ENCODE data around the gene IL5RA.

Gene IL5RA

DNA sequence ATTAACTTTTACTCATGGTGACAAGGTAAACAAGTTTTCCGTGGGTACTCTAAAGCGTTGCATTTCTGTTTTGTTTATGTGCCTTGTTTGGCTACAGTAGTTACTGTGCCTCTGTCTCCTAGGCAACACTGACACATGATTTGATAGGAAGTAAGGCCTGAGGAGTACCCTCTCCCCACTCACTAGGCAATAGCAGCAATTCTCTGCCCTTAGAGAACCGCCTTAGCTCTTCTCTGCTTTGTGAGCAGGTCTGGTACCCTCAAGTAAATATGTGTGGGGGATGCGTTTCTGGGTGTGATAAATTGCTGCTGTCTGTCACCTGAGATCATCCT is at the start of gene IL5RA:
Gene IL5RA, minus strand, starts transcription at position 76 of the 332 bp plus-strand sequence. CDS start 5,390 bp downstream, outside the sequence.
- peak; percentile 26 for DNase-seq

GRCh38 chr3:3157484-3157883 is 47.3 kb upstream of the IL5RA start:
- no peak for DNase-seq

GRCh38 chr3:3154879-3155610 is 44.9 kb upstream of the IL5RA start:
- DNase-seq = no peak

DNA sequence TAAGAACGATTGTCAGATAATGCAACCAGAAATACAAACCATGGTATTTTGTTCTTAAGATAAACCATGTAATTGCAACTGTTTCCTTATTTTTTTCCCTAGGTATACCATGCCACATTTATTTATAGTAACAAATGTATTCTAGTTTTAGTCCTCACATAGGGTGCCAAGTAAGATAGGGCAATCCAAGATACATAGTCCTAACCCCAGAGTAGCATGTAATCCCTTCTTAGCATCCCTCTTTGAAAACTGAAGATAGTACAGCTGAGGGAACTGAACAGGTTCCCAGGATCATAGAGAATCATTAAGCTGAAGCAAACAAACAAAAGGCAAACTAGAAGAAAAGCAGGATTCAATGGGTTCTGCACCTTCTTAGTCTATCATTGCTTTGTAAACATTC is 41.3 kb upstream of the IL5RA start:
- DNase-seq = no peak

DNA sequence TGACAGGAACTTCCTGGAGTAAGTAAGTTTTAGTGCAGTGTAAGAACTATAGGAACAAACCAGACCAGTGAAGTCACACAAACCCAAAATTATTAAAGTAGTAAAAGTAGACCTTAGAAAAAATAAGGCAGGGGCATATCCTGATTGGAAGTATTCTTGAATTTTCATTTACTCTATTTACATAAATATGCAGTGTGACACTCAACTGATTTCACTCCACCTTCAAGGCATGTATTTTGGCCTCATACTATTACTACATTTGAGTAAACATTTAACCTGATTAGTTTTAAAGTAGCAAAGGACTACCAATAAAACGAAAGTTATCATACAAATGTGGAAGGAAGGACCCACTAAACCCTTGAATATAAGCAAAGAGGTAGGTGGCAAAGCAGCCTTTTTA is 39.4 kb upstream of the IL5RA start:
- DNase-seq = no peak

- DNase-seq = no peak
Measured at GRCh38 chr3:3145831-3146230, 35.7 kb upstream of the IL5RA start.

- no peak for DNase-seq
Measured at GRCh38 chr3:3141939-3142338, 31.8 kb upstream of the IL5RA start.

- DNase-seq = no peak
Measured at GRCh38 chr3:3137526-3137925, 27.4 kb upstream of the IL5RA start.

GRCh38 chr3:3134750-3135448 is 24.7 kb upstream of the IL5RA start:
- no peak for DNase-seq

GRCh38 chr3:3133500-3133899 is 23.3 kb upstream of the IL5RA start:
- no peak for DNase-seq

DNA sequence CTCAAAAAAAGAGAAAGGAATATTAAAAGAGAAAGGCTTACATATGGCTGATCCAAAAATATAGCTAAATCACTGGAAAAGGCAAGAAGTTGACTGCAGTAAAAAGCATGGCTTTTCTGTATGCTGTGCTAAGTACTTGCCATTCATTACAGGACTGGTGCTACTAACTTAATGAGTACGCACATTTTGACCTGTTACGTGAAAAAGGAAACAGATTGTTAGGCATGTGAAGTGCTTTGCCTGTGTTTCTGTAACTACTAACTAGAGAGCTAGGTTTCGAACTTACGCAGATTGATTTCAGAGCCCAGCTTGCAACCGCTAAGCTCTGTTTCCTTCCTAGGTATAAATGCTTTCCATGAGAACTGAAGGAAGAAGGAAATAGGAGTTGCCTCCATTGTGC is 19.4 kb upstream of the IL5RA start:
- no peak for DNase-seq

GRCh38 chr3:3127432-3128010 is 17.3 kb upstream of the IL5RA start:
- DNase-seq = no peak

- peak; percentile 78 for DNase-seq
Measured at GRCh38 chr3:3126477-3127431, 16.6 kb upstream of the IL5RA start, which contains the start of gene TRNT1. Gene TRNT1 (plus strand): TSS chr3:3126940. CDS start chr3:3129041, 2,101 bp downstream.

GRCh38 chr3:3125977-3126376 is 15.8 kb upstream of the IL5RA start:
- DNase-seq = no peak

DNA sequence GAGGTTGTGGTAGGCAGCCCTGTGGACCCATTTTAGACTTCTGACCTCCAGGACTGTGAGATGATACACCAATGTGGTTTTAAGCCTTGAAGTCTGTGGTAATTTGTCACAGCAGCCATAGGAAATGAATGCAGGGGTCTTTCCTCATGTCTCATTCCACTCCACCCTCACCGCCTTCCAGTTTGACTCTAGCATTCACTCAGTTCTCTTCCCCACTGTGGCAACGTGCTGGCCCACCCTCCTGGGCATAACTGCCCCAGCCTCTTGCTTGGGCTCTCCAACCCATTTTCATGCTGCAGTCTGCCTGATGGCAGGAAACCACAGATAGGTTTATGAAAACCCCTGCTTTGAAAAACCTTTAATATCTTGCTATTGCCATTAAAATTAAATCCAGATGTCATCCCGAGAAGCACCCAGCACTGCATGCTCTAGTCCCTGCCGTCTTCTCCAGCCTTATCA is 9.2 kb upstream of the IL5RA start:
- no peak for DNase-seq

DNA sequence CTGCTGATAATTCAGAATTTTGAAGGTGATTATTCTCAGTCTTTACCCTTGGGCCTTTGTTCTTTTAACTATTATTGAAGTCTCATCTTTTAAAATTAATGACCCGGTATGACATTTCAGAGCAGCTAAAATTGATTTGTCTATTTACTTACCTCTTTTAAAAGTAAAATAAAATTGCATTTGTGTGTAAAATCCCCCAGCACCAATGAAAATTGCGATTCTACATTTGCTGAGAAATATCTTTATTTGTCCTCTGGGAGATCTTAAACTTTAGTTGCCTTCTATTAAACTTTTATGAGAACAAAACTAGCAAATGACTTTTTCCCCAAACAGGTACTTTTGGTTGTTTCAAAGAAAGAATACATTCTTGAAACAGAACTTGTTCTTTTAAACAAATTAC is 7.5 kb upstream of the IL5RA start:
- DNase-seq = no peak

GRCh38 chr3:3113042-3113709 is 3.0 kb upstream of the IL5RA start:
- no peak for DNase-seq

DNA sequence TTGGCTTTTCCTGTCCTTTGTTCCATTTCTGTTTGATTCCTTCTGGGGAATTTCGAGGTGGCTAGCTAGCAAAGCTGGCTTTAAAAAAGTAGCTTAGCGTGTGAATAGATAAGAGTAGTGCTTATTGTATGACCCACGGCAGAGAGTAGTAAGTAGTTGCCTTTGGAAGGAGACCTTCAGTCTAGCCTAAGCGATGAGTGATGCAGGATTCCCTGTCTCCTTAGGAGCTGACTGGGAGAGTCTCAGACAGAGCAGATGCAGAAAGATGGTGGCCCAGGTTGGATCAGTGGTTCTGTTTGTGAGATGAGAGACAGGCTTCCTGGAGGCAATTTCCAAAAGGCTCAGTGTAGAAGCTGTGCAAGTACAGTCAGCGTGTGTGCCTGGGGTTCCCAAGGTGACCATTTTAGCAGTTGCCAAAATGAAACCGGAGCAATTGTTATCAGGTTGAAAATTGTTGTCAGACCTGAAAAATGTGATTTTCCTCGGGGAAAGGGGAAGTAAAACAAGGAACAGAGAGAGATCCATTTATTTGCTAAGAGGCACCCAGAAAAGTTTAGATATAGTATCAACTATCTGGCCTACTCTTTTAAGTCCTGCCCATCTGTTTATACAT is 681 bp upstream of the IL5RA start:
- DNase-seq = no peak

- DNase-seq = peak; percentile 33
Measured at GRCh38 chr3:3109407-3110298, 521 bp downstream of the IL5RA start.

- DNase-seq = no peak
Measured at GRCh38 chr3:3107858-3108257, 2.3 kb downstream of the IL5RA start.

DNA sequence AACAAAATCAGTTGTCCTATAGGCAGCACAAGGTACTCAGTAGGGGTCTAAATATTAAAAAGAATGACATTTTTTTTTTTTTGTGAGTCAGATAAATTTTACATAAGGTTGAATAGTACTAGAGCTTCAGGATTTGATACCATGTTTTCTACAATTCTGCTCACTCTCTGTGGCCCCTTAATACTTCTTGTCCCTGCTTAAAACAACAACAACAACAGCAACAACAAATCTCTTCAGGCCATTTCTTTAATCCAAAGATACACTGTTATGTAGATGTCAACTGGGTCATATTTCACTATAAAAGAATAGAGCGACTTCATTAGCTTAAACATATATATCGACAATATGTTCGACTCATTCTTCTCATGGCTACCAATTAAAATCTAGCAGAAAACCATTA is 3.0 kb downstream of the IL5RA start:
- DNase-seq = no peak
